ENCODE data around the gene FSTL3. TPM values are rescaled to one million over a fixed set of nuclear protein-coding genes. Genes with fewer than 3 reads are reported as not detected.

FSTL3 gene
- total and polyA plus RNA-seq, 10 of the 15 experiments (the other 5 are each of a cell fraction or from before 2014, with no cell fraction given): 0.42 to 13.5 (median 3.6) TPM

GRCh38 chr19:686589-687297, 10.6 kb downstream of the FSTL3 start:
- H3K4me1 ChIP-seq (ENCODE audit: control insufficient read depth, insufficient read depth, low read length): no peaks in the 10 kb centered on the region
- H3K36me3 ChIP-seq (ENCODE audit: control insufficient read depth in 2 of 2, insufficient read depth in 2 of 2, low read length in 1 of 2): no peaks in the 10 kb centered on the region
- H3K4me3 ChIP-seq: no peak overlapping the region
- H3K27ac ChIP-seq (ENCODE audit: control insufficient read depth, insufficient read depth): no peak overlapping the region
- no peak overlapping the region for H3K9ac ChIP-seq (ENCODE audit: control insufficient read depth, insufficient read depth, low read length)
- ChIA-PET POLR2A (interaction anchor here (0.6 kb wide), 1 partner anchor 55 kb away, joined by 3 read pairs; no protein-coding TSS in a partner anchor), RAD21 (ENCODE audit: unreplicated experiment) (no interaction called here), SMC1A (ENCODE audit: uncharacterized antibody, unreplicated experiment) (no interaction called here), CTCF (no interaction called here)
- whole genome bisulfite sequencing (ENCODE audit: insufficient coverage, insufficient replicate concordance, low lambda C conversion rate, missing lambda C conversion rate): 41% methylated on average over 16 of the region's 17 CpGs
- H3K4me2 ChIP-seq (ENCODE audit: control insufficient read depth, insufficient read depth): no peak overlapping the region
- no peak for TF ChIP-seq RCOR1 (conservative IDR thresholded peaks at IDR 0.05; ENCODE audit: low read depth, low read length)
- TF ChIP-seq ZNF24 (IDR thresholded peaks at IDR 0.05): no peak
- no peak for TF ChIP-seq KAT2A (conservative IDR thresholded peaks at IDR 0.05; ENCODE audit: control insufficient read depth, low read depth, low read length)
- no peak for TF ChIP-seq CREM (IDR thresholded peaks at IDR 0.05; ENCODE audit: low read depth)
- no peak for TF ChIP-seq TBL1XR1 (IDR thresholded peaks at IDR 0.05; ENCODE audit: low read depth, low read length)
- TF ChIP-seq ZBED1 (IDR thresholded peaks at IDR 0.05; ENCODE audit: borderline replicate concordance): no peak
- TF ChIP-seq POU2F2 (IDR thresholded peaks at IDR 0.05; ENCODE audit: borderline replicate concordance, low read depth, low read length): no peak
- DNase-seq (ENCODE audit: low read depth, low spot score) (no peak), ATAC-seq (no peak), FAIRE-seq (no peak)
- H3K27me3 ChIP-seq (replicated peaks in 1 of 2; ENCODE audit: control insufficient read depth in 2 of 2, insufficient read depth in 2 of 2, low read length in 1 of 2): no peaks in the 10 kb centered on the region
- H4K20me1 ChIP-seq (ENCODE audit: control insufficient read depth, insufficient read depth): no peaks in the 10 kb centered on the region
- in situ Hi-C loops (cut with MboI) (no loop called here), intact Hi-C loops (cut with micrococcal nuclease; ENCODE audit: unreplicated experiment) (no loop called here)
- no peaks in the 10 kb centered on the region for H3K9me3 ChIP-seq (replicated peaks; ENCODE audit: control insufficient read depth, insufficient read depth, low read length)
- no peak overlapping the region for H2AFZ ChIP-seq (ENCODE audit: control insufficient read depth, low read depth, low read length)
- H3K79me2 ChIP-seq (ENCODE audit: control insufficient read depth, insufficient read depth, low read length): no peaks in the 10 kb centered on the region
- no TSS peak for BruUV-seq (replicated peaks)

GRCh38 chr19:687569-688166, 11.5 kb downstream of the FSTL3 start:
- ATAC-seq (no peak), DNase-seq (ENCODE audit: low read depth, low spot score) (no peak), FAIRE-seq (no peak)
- H3K36me3 ChIP-seq (ENCODE audit: control insufficient read depth in 2 of 2, insufficient read depth in 2 of 2, low read length in 1 of 2): no peaks in the 10 kb centered on the region
- H2AFZ ChIP-seq (ENCODE audit: control insufficient read depth, low read depth, low read length): no peak overlapping the region
- CTCF ChIA-PET: no interaction called here
- 61% methylated on average over 11 of the region's 11 CpGs for WGBS (ENCODE audit: insufficient coverage, insufficient replicate concordance, low lambda C conversion rate, missing lambda C conversion rate)
- no peak overlapping the region for H3K9ac ChIP-seq (ENCODE audit: control insufficient read depth, insufficient read depth, low read length)
- H3K9me3 ChIP-seq (replicated peaks; ENCODE audit: control insufficient read depth, insufficient read depth, low read length): no peaks in the 10 kb centered on the region
- H3K79me2 ChIP-seq (ENCODE audit: control insufficient read depth, insufficient read depth, low read length): no peaks in the 10 kb centered on the region
- H3K4me1 ChIP-seq (ENCODE audit: control insufficient read depth, insufficient read depth, low read length): no peaks in the 10 kb centered on the region
- in situ Hi-C loops (cut with MboI): no loop called here
- POLR2A ChIA-PET: no interaction called here
- TF ChIP-seq KAT2A (conservative IDR thresholded peaks at IDR 0.05; ENCODE audit: control insufficient read depth, low read depth, low read length) (no peak), ZBTB4 (CRISPR knock-in tag; IDR thresholded peaks at IDR 0.05) (no peak), PAX5 (IDR thresholded peaks at IDR 0.05; ENCODE audit: borderline replicate concordance, low read depth, low read length) (no peak), GABPA (IDR thresholded peaks at IDR 0.05; ENCODE audit: low read depth) (no peak), MTA3 (IDR thresholded peaks at IDR 0.05; ENCODE audit: borderline replicate concordance, low read length) (no peak), PKNOX1 (IDR thresholded peaks at IDR 0.05) (no peak)
- SMC1A ChIA-PET (ENCODE audit: uncharacterized antibody, unreplicated experiment): no interaction called here
- no peak overlapping the region for H3K27ac ChIP-seq (ENCODE audit: control insufficient read depth, insufficient read depth)
- RAD21 ChIA-PET (ENCODE audit: unreplicated experiment): no interaction called here
- H4K20me1 ChIP-seq (ENCODE audit: control insufficient read depth, insufficient read depth): no peaks in the 10 kb centered on the region
- H3K27me3 ChIP-seq (replicated peaks in 1 of 2; ENCODE audit: control insufficient read depth in 2 of 2, insufficient read depth in 2 of 2, low read length in 1 of 2): no peaks in the 10 kb centered on the region
- H3K4me3 ChIP-seq: no peak overlapping the region
- intact Hi-C loops (cut with micrococcal nuclease; ENCODE audit: unreplicated experiment): no loop called here
- no TSS peak for BruUV-seq (replicated peaks)
- H3K4me2 ChIP-seq (ENCODE audit: control insufficient read depth, insufficient read depth): no peak overlapping the region

Measured in GM12878 (cell line).